Thyroid gland (tissue), 4 donors: ENCODE data around the gene CCZ1B. TPM values are rescaled to one million over a fixed set of nuclear protein-coding genes. Genes with fewer than 3 reads are reported as not detected.
A peak's percentile ranks its signal among the peaks of the same experiment; 100 is the strongest.
"Not testable (repeated sequence)": the region's sequence is repeated elsewhere in the genome, so short reads cannot be mapped to it uniquely, and the experiment has no call there.

Experiments used
- DNase-seq, 2 donors: peaks; one replicate each; pipeline ENCODE4 v3.0.0-alpha.2; 2019
- H3K27ac ChIP-seq, 3 donors: fragments of 200-600 bp; sonication (generic); 1 replicate in 2 of 3; 2 replicates in 1 of 3; pipeline ENCODE4 v1.5.1; 2016 to 2019; ENCODE audit warnings: mild to moderate bottlenecking in 1 of 3, moderate library complexity in 1 of 3
- H3K27me3 ChIP-seq: fragments of 200-600 bp; sonication (generic); one replicate; pipeline ENCODE4 v1.5.1; 2019
- H3K36me3 ChIP-seq, 2 donors: fragments of 200-600 bp; sonication (generic); one replicate each; pipeline ENCODE4 v1.5.1; 2016 to 2019
- H3K4me1 ChIP-seq, 2 donors: fragments of 200-600 bp; sonication (generic); one replicate each; pipeline ENCODE4 v1.5.1; 2017 to 2019
- H3K4me3 ChIP-seq, 3 donors: fragments of 200-600 bp; sonication (generic); replicated peaks in 1 of 3; 1 replicate in 2 of 3; 2 replicates in 1 of 3; pipeline ENCODE4 v1.5.1; 2016; ENCODE audit warnings: mild to moderate bottlenecking in 1 of 3
- H3K9me3 ChIP-seq: fragments of 200-600 bp; sonication (generic); one replicate; pipeline ENCODE4 v1.5.1; 2017
- CTCF ChIP-seq, 6 experiments: fragments of 200-600 bp in 3 of 6; fragments of 450-650 bp in 3 of 6; sonication (generic) in 3 of 6; IDR thresholded peaks; one replicate each; pipeline ENCODE4 v1.5.1; 2016 to 2019; ENCODE audit warnings: antibody characterized with exemption in 6 of 6, mild to moderate bottlenecking in 2 of 6, inconsistent platforms in 1 of 6, moderate library complexity in 1 of 6
- POLR2A ChIP-seq, 2 donors: fragments of 450-650 bp; IDR thresholded peaks; one replicate each; pipeline ENCODE4 v1.6.1; 2017; ENCODE audit warnings: antibody characterized with exemption in 2 of 2, mild to moderate bottlenecking in 2 of 2, moderate library complexity in 1 of 2
- WGBS, 2 donors: methylation state at CpG; one replicate each; pipeline ENCODE4 v1.1.5; 2017; 5-methylcytosine and 5-hydroxymethylcytosine counted together
- intact Hi-C: fragments of 100-400 bp; cut with DNase I; formaldehyde crosslinking; loops from one replicate; pipeline ENCODE4 v1.15.1; 2023
- total RNA-seq, 4 donors: library from RNA; depleted of rRNA; stranded (reverse); fragments of >200 nt; gene quantifications; one replicate each; pipeline ENCODE4 v1.2.3, GENCODE V29; 2016

CCZ1B gene
- 10 to 100 TPM; 26.1 to 54.4 (median 40.8) TPM for total RNA-seq

- intact Hi-C loops, H3K4me1 ChIP-seq, H3K9me3 ChIP-seq, H3K36me3 ChIP-seq, H3K27me3 ChIP-seq: not testable (repeated sequence)
- DNase-seq, result peak; percentile 71 to 83
- TF ChIP-seq CTCF (IDR thresholded peaks at IDR 0.05), result peak in 1 of 6 experiments; percentile 13
- TF ChIP-seq POLR2A (IDR thresholded peaks at IDR 0.05), result peak in 1 of 2 donors; percentile 36
- WGBS, 2 donors, result 5 to 8% methylated on average over 13 to 15 of the region's 35 CpGs
- Histone ChIP-seq H3K4me3 (peak within 1 kb of the TSS in 2 of 3 donors; percentile 43 to 48), H3K27ac (peak within 1 kb of the TSS in 2 of 3 donors; percentile 44 to 59)
These were observed at the start of gene CCZ1B for GRCh38 chr7:6826151-6826550. Gene CCZ1B (minus strand): TSS chr7:6826275. CDS start chr7:6826197, 78 bp downstream.

- H3K27ac ChIP-seq, H3K36me3 ChIP-seq, H3K9me3 ChIP-seq, DNase-seq, H3K27me3 ChIP-seq, H3K4me1 ChIP-seq, H3K4me3 ChIP-seq, intact Hi-C loops: not testable (repeated sequence)
- 94 to 97% methylated on average over 15 of the region's 15 CpGs for WGBS, 2 donors
These were observed 48.9 kb upstream of the CCZ1B start for GRCh38 chr7:6875022-6875421.

DNA sequence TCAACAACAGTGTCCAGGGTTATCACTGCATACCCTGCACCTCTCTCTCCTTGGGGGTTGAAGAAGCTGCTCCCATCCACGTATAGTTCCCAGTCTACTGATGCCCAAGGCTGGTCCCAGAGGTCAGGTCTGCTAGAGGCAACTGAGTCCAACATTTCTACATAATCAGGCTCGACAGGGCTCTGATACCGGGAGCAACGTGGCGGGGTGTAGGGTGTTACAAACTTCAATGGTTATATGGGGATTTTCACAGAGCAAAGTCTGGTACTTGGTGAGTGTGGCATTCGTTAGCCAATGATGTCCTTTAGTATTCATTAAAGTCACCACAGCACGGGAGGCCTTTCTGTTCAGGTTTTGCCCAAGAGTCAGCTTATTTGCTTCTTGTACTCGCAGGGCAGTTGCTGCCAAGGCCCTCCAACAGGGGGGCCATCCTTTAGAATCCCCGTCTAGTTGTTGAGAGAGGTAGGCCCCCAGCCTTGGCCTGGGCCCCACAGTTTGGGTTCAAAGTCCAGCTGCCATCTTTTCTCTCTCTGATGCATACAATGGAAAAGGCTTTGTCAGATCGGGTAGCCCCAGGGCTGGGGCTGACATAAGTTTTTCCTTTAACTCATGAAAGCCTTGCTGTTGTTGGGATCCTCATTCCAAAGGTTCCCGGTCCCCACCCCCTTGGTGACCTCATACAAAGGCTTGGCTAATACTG is 46.3 kb upstream of the CCZ1B start:
- WGBS, 2 donors, result 81 to 82% methylated on average over 9 of the region's 11 CpGs
- intact Hi-C loops, DNase-seq, H3K36me3 ChIP-seq, H3K4me3 ChIP-seq, H3K9me3 ChIP-seq, H3K27ac ChIP-seq, H3K27me3 ChIP-seq, H3K4me1 ChIP-seq: not testable (repeated sequence)

DNA sequence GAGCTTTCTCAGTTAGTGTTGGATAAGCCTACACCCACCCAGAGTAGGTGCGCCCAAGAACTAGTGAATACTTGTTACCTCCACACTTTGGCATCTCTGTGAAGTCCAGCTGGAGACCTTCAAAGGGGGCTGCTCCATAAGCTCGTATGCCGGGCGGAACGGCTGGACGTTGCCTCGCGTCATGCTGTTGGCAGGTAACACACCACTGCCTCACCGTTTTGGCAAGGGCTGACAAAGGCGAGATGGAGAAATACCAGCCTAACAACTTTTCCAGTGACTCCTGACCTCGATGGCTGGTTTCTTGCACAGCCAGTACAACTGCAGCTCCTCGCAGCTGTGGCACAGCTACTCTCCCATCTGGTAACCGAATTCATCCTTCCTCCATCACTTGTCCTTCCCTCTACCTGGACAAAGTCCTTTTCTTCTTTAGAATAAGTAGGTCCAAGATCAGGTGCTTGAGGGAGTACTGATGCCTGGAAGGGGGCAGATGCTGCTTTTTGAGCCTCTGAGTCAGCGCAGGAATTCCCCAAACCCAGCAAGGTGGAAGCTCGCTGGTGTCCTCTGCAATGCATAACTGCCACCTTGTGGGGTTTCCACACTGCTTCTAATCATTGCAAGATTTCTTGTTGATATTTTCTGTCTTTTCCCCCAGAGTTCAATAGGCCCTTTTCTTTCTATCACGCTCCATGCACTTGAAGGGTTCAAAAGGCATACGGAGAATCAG is 45.5 kb upstream of the CCZ1B start:
- H3K27ac ChIP-seq, H3K36me3 ChIP-seq, H3K27me3 ChIP-seq, intact Hi-C loops, H3K9me3 ChIP-seq, H3K4me3 ChIP-seq, H3K4me1 ChIP-seq: not testable (repeated sequence)
- WGBS, 2 donors, result 54 to 59% methylated on average over 17 of the region's 17 CpGs
- peak; percentile 36 to 71 for DNase-seq

DNA sequence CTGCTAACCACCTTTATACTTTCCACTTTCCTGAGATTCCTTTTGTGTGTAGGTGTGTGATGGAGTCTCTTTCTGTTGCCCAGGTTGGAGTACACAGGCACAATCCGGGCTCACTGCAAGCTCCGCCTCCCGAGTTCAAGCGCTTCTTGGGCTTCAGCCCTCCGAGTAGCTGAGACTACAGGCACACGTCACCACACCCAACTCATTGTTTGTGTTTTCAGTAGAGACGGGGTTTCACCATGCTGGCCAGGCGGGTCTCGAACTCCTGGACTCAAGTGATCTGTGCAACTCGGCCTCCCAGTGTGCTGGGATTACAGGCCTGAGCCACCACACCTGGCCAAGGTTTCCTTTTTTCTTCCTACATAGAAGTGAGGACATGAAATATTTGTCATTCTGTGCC is 38.7 kb upstream of the CCZ1B start:
- H3K9me3 ChIP-seq, H3K36me3 ChIP-seq, intact Hi-C loops, H3K4me3 ChIP-seq, H3K4me1 ChIP-seq, H3K27me3 ChIP-seq, H3K27ac ChIP-seq, DNase-seq: not testable (repeated sequence)
- WGBS, 2 donors, result 61 to 64% methylated on average over 10 of the region's 10 CpGs

DNA sequence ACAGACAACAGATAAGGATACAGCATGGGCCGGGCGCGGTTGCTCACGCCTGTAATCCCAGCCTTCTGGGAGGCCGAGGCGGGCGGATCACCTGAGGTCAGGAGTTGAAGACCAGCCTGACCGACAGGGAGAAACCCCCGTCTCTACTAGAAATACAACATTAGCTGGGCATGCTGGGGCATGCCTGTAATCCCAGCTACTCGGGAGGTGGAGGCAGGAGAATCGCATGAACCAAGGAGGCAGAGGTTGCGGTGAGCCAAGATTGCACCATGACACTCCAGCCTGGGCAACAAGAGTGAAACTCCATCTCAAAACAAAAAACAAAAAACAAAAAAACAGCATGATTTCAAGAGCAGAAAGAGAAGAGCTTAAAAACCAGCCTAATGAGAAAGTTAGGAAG is 38.1 kb upstream of the CCZ1B start:
- H3K27ac ChIP-seq, intact Hi-C loops, H3K4me1 ChIP-seq, H3K9me3 ChIP-seq, H3K4me3 ChIP-seq, H3K27me3 ChIP-seq, H3K36me3 ChIP-seq, DNase-seq: not testable (repeated sequence)
- 77 to 90% methylated on average over 2 to 12 of the region's 12 CpGs for WGBS, 2 donors

GRCh38 chr7:6862876-6863275 is 36.8 kb upstream of the CCZ1B start:
- H3K4me1 ChIP-seq, H3K27me3 ChIP-seq, H3K4me3 ChIP-seq, intact Hi-C loops, H3K36me3 ChIP-seq, DNase-seq, H3K9me3 ChIP-seq, H3K27ac ChIP-seq: not testable (repeated sequence)
- WGBS, 2 donors, result 81% methylated on average over 13 of the region's 13 CpGs

GRCh38 chr7:6857721-6858314 is 31.7 kb upstream of the CCZ1B start:
- intact Hi-C loops, H3K4me1 ChIP-seq, H3K36me3 ChIP-seq, H3K27ac ChIP-seq, H3K9me3 ChIP-seq, H3K27me3 ChIP-seq, H3K4me3 ChIP-seq: not testable (repeated sequence)
- peak; percentile 71 to 74 for DNase-seq
- peak in 5 of 6 experiments; percentile 36 to 83 (median 66) for TF ChIP-seq CTCF (IDR thresholded peaks at IDR 0.05)
- WGBS, 2 donors, result 15 to 22% methylated on average over 8 to 10 of the region's 14 CpGs

DNA sequence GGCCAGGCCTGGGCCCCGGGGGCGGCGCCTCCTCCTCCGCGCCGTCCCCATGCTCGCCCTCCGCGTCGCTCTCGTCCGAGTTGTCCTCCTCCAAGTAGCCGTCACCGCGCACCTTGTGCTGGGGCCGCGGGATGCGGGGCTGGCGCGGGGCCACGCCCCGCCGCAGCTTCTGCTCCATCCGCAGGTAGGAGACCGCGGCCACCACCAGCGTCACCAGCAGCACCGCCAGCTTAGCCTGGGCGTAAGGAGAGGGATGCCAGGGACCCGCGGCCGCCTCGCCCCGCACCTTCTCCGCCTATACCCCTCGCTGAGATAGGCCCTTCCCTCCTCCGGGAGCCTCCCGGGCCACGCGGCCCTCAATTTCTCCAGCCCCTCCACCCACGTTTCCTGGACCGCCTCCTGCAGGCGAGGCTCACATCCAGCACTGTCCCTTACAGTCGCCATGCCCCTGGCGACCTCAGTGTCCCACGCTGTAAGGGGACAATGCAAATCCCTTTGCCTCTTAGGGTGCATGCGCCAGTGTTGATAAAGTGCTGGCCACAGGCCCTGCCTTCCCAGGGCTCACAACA is 29.6 kb upstream of the CCZ1B start:
- H3K4me3 ChIP-seq, result peak overlapping the region in 1 of 3 donors; percentile 28
- H3K36me3 ChIP-seq, intact Hi-C loops, H3K9me3 ChIP-seq, DNase-seq, H3K4me1 ChIP-seq, H3K27ac ChIP-seq, H3K27me3 ChIP-seq: not testable (repeated sequence)
- WGBS, 2 donors, result 15 to 17% methylated on average over 16 to 17 of the region's 47 CpGs

GRCh38 chr7:6854747-6855562 is 28.9 kb upstream of the CCZ1B start:
- H3K4me1 ChIP-seq, H3K27ac ChIP-seq, intact Hi-C loops, H3K27me3 ChIP-seq, H3K9me3 ChIP-seq, H3K36me3 ChIP-seq: not testable (repeated sequence)
- WGBS, 2 donors, result 0% methylated on average over 6 of the region's 71 CpGs; no CpG with 5 or more reads in 1 of the 2 donors
- H3K4me3 ChIP-seq, result peak overlapping the region in 1 of 3 donors; percentile 28
- DNase-seq, result peak in 1 of 2 donors; percentile 10
